HuH-7.5 (cell line): ENCODE measurements around the gene CFAP65.
A peak's percentile ranks its signal among the peaks of the same experiment; 100 is the strongest.

Experiments used
- DNase-seq: peaks from one replicate; pipeline ENCODE4 v3.0.0; 2011; ENCODE audit warnings: low spot score

CFAP65 gene

GRCh38 chr2:219009294-219009693 is 32.0 kb downstream of the CFAP65 start:
- DNase-seq, result no peak

GRCh38 chr2:219003979-219004378 is 37.3 kb downstream of the CFAP65 start:
- DNase-seq, result no peak

DNA sequence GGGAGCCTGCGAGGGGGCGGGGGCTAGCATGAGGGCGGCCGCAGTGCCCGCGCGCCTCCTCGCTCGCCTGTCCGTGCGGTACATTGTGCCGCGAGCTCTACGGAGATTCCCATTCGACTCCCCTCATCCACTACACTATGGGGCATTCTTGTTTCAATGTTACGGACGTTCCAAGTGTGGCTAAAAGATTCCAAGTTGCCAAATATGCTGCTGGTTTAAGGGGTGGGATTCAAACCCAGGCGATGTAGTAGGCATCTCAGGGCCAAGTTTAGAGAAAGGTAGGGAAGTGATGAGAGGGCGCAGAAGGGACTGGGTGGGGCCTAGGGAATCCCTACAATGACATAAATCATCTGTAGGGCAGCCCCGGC is 38.1 kb downstream of the CFAP65 start:
- no peak for DNase-seq

DNA sequence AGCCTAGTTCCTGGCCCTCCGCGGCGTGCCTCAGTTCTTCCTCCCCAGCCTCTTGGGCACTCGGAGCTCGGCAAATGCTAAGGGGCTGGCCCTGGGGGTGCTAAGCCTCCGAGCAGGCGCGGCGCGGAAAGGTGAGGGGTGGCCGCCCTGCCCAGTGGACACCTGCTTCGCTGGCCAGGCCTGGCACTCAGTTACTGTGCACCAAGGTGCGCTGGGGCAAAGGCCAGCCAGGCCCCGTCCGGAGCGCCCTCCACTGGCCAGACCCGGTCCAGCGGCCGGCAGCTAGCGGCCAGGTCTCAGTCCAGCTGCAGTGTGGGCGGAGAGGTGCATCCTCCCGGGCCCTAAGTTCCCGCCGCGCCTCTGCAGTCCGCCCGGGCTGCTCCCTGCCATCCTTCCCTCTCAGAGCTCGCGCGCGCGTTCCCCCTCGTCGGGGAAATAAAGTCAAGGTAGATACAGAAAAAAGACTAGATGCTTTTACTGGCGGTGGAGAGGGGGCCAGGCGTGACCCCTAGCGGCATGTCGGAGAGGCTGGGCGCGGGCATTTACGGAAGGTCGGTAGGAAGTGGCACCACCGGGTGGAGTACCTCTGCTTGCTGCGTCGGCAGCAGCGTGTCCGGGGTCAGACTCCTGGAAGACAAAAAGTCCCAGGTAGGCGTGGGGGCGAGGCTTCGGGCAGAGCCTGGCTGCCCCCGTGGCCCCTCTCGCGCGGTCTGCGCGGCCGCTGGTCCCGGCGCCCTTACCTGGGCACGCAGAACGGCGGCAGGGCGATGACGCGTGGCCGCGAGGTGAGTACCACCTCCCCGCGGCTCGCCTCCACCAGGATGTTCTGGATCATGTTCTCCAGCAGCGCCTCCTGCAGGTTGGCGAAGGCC is 38.7 kb downstream of the CFAP65 start:
- DNase-seq, result peak; percentile 92

GRCh38 chr2:219001577-219002394 is 39.5 kb downstream of the CFAP65 start:
- DNase-seq, result peak; percentile 84

- DNase-seq, result no peak
Observed at GRCh38 chr2:219001100-219001576, 40.2 kb downstream of the CFAP65 start.

DNA sequence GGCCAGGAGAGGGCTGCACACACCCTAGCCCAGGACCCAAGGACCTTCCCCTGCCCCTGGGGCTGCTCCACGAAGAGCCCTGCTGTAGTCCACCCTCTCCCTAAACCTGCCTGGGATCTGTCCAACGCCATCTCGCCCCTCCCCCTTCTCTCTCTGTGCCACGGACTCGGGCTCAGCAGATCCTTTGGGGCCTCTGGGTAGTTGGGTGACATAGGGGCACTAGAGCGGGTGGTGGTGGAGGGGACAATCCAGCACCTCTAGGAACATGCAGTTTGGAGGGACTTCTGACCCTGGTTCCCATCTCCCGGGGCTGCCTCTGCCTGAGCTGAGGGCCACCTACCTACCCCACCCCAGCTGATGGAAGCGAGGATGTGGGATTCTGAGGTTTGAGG is 40.8 kb downstream of the CFAP65 start:
- no peak for DNase-seq

- no peak for DNase-seq
Observed at GRCh38 chr2:218999881-219000568, 41.3 kb downstream of the CFAP65 start.

DNA sequence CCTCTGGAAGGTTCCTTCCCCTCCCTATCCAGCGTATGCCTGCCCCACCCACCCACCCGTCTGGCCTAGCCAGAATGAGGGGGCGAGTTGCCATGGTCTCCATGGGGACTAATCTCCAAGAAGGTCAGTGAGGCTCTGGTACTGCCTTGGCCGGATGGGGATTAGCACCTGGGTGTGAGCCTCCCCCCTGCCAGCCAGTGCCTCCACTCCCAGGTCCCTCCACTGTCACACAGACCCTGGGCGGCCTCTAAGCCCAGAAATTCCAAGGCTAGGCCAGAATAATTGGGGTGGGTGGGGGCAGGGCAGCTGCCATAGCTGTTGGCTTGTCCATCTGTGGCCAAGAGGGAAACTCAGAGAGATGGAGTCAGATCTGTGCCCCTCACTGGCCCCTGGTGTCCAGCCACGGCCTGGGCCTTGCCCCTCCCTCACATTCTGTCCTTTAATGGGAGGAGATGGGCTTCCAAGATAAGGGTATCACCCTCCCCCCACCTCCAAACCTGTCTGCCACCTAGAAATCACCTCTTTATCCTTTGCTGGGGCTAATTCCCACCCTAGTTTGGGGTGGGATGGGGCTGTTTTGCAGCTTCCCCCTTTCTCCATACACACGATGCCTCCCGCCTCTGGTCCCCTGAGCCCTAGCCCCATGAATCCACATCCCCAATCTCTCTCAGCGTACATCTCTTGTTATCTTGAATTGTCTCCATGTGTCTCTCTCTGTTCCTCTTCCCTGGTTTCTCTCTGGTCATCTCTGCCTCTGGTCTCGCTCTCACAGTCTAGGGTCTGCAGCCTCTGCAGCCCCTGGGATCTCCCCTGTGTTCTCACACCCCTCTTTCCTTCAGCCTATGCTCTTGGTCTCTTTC is 42.1 kb downstream of the CFAP65 start:
- DNase-seq, result no peak

DNA sequence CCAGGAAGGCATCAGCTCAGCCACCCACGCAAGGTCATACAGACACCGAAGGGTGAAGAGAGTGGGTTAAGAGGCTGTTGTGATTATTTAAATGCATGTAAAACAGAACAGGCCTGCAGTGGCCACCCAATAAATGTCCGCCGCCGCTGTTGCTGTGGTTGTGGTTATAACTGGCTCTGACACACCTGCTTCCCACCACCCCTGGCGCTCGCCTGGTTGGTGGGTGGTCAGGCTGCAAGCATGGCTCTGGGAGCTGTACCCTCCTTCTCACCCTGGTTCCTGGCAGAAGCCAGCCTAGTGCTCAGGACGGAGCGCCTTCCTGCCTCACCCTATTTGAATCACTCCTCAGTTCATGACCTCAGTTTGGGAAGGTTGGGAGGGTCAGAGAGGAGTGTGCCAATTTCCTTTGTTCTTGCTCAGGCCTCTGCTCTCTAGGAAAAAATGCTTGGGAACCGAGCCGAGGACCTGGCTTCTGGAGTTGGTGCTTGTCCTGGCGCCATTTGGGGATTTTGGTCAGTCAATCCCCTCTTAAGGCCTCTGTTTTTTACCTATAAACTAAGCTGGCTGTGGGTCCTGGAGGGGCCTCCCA is 42.8 kb downstream of the CFAP65 start:
- no peak for DNase-seq

DNA sequence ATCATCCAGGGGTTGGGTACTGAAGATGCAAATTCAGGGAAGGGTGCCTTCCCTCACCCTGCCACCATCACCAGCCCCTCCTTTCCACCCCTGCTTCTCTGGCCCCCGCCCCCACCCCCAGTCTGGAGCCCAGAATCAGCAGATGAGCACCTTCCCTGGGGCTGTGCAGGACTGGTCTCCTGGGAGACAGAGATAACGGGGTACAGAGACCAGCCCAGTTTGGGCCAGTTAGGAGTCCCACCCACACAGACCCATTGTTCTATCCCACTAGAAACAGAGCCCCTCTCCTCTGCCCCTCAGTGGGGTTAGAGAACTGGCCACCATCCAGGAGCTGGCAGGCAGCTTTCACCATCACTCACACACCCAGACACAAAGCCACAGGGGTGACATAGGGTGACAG is 43.6 kb downstream of the CFAP65 start:
- DNase-seq, result no peak

GRCh38 chr2:218996937-218997336 is 44.4 kb downstream of the CFAP65 start:
- no peak for DNase-seq

DNA sequence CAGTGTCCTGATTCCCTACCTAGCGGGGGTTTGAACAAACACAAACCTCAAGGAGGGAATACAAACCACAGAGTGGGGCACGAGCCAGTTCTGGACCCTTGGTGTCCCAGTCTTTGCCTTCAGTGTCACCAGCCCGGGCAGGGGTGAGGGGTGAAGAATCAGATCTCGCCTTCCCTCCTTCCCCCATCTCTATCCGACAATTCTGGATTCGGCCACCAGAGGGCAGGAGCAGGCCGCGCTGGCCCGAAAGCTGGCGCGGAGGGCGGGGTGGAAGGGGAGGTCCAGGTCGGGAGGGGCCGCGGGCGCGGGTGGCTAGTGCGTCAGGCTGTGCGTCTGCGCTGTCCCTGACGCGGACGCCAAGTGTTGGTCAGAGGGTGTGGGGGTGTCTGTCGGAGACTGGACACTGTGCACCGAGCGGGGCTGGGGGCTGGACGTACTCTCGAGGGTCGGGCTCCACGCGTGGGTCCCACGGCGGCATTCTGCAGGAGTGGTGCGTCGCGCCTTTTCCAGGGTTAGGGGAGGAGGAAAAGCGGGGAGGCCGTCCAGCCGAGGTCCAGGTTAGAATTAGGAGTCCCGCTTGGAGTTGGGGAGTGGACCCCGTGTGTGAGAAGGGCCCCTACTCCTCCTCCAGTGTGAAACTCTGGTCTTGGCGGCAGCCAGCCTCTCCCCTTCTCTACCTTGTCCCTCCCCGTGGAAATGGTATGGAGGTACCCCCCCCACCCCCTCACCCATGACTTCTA is 45.2 kb downstream of the CFAP65 start:
- DNase-seq, result peak; percentile 96

DNA sequence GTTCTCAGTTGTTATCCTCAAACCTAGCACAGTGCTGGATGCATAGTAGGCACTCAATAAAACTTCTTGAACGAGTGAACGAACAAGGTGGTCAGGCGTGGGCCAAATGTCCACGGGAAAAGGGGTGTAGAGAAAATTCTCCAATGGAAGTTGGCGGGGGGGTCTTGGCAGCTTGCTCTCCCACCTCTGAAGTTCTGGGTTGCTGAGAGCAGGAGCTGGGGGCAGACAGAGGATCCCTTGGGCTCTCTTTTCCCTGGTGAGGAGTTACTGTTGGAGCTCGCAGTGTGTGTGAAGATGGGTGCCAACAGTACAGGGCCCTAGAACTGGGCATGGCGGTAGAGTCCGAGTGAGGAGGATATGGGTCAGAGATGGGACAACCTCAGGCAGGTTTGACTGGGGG is 45.8 kb downstream of the CFAP65 start:
- no peak for DNase-seq

- no peak for DNase-seq
Observed at GRCh38 chr2:218993345-218994315, 47.7 kb downstream of the CFAP65 start, which contains the start of gene CRYBA2. Gene CRYBA2 (minus strand): TSS chr2:218993422. CDS start chr2:218993176, 246 bp downstream.

- no peak for DNase-seq
Observed at GRCh38 chr2:218992703-218993344, 48.5 kb downstream of the CFAP65 start.

DNA sequence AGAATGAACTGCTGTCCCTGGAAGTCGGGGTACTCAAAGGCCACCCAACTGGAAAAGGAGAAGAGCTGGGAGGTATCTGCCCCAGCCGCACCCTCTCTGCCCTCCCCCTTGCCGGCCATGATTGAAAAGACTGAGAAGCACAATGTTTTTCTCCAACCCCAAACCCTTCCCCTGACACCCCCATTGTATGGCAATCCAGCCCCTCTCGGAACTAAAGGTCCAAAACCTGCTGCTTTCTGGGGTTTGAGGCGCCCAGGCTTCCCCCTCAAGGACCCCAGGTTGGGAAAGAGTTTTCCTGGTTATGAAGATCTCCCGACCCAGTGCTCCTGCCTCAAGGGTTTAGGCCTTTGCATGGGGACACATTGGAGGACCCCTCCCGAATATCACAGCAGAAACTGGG is 49.1 kb downstream of the CFAP65 start:
- DNase-seq, result no peak

GRCh38 chr2:218991674-218992168 is 49.6 kb downstream of the CFAP65 start:
- DNase-seq, result no peak
